ENCODE measurements around the gene PLXNB3. TPM values are rescaled to one million over a fixed set of nuclear protein-coding genes. Genes with fewer than 3 reads are reported as not detected.

The PLXNB3 gene
- total and polyA plus RNA-seq, 2 of the 13 experiments (the other 11 are each of a cell fraction or from before 2014, with no cell fraction given) = 3.0 to 6.9 TPM

DNA sequence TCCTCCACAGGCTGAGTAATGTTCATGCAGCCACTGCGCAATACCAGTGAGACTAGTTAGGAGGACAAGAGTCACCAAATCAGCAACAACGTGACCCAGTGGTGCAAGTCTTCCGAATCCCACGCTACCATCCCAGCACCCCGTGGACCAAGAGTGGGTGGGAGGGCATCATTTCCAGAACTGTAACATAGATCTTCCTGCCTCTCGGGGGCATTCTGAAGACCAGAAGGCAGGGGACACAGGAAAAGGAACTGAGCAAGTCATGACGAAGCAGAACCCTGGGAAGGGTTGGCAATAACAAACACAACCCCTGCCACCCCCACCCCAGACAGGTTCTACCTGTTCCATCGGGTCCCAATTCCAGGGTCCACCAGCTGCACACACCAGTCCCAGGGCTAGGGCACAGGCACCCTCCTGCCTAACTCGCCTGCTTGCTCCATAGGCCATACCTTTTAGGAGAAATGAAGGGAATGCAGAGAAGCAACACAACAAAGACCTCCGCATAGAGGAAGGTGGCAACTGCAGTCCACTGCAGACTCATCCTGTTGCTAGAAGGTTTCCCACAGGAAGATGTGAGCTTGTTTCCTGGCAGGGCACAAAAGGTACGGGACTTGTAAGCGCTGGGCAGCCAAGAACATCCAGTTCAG lies 41.2 kb upstream of the PLXNB3 start (continued):
- TF ChIP-seq DNMT3B (CRISPR knock-in tag; conservative IDR thresholded peaks at IDR 0.05) = no peak
- TF ChIP-seq, protein P1, sequence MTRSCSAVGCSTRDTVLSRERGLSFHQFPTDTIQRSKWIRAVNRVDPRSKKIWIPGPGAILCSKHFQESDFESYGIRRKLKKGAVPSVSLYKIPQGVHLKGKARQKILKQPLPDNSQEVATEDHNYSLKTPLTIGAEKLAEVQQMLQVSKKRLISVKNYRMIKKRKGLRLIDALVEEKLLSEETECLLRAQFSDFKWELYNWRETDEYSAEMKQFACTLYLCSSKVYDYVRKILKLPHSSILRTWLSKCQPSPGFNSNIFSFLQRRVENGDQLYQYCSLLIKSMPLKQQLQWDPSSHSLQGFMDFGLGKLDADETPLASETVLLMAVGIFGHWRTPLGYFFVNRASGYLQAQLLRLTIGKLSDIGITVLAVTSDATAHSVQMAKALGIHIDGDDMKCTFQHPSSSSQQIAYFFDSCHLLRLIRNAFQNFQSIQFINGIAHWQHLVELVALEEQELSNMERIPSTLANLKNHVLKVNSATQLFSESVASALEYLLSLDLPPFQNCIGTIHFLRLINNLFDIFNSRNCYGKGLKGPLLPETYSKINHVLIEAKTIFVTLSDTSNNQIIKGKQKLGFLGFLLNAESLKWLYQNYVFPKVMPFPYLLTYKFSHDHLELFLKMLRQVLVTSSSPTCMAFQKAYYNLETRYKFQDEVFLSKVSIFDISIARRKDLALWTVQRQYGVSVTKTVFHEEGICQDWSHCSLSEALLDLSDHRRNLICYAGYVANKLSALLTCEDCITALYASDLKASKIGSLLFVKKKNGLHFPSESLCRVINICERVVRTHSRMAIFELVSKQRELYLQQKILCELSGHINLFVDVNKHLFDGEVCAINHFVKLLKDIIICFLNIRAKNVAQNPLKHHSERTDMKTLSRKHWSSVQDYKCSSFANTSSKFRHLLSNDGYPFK (CRISPR knock-in tag; IDR thresholded peaks at IDR 0.05; ENCODE audit: borderline replicate concordance) = no peak

DNA sequence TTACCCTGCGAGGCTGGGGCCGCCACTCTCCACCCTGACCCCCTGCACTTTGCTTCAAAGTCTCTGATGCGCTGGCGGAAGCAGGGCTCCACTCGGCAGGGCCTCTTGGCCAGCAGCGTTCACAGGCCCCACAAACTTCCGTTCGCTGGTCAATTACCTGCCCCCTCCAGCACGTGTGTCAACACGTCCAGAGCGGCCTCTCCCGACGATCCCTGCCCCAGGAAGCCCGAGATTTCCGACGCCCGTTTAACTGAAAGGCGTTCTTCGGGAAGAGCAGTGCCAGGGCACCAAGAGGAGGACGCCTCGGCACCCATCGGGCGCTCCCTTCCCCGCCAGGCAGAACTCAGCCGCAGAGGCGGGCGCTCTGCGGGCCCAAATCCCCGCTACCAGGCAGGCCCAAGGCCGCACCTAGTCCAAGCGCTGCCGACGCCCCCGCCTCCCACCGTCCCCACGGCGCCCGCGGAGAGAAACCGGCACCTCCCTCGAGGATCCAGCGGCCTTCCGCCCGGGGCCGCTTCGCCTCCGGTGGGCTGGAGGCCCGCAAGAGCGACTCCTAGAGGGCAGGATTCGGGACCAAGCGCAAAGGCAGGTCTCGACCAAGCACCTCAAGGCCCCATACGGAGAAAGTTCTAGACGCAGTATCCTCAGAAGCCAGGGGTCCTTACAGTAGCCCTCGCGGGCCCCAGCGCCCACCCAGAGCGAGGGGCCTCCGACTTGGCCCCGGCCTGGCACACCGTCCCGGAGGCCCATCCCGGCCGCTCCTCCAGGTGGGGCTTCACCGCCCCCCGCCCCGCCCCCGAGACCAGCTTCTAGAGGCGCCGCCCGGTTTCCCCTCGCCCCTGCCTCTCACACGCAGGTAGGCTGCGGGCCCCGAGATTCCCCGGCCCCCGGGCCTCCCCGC lies 40.4 kb upstream of the PLXNB3 start:
- no peak for FAIRE-seq
- H2AFZ ChIP-seq (ENCODE audit: low read length) = no peak overlapping the region
- in situ Hi-C loops (cut with HindIII; ENCODE audit: extremely low pct_ligation_motif_present, low pct_unique_long_range_greater_than_20kb) = no loop called here
- H4K20me1 ChIP-seq (ENCODE audit: insufficient read depth, low read length) = peaks cover 35% of the 10 kb centered on the region; the same call in 1 of the 2 replicates
- WGBS (ENCODE audit: low lambda C conversion rate) = 0% methylated on average over 6 of the region's 78 CpGs
- peak overlapping the region; percentile 60 to 74 (median 63); a peak in 5 of 6 replicates for H3K4me3 ChIP-seq (replicated peaks in 1 of 3; ENCODE audit: insufficient read depth in 1 of 3, low read depth in 2 of 3, low read length in 3 of 3)
- CTCF ChIA-PET (ENCODE audit: low intra/inter-chr PET ratio, low total read pairs) = no interaction called here
- H3K79me2 ChIP-seq (ENCODE audit: insufficient read depth, low read length) = peaks cover 54% of the 10 kb centered on the region
- peaks cover 50% of the 10 kb centered on the region for H3K4me1 ChIP-seq (ENCODE audit: insufficient read depth, low read length)
- H3K36me3 ChIP-seq (replicated peaks in 1 of 2; ENCODE audit: control insufficient read depth in 1 of 2, insufficient read depth in 2 of 2, low read length in 2 of 2) = peaks cover 2 to 16% of the 10 kb centered on the region in 2 experiments; a peak in 4 of 5 replicates
- intact Hi-C loops (cut with micrococcal nuclease; ENCODE audit: unreplicated experiment) = no loop called here
- peak; percentile 59 for DNase-seq (ENCODE audit: low spot score)
- peak overlapping the region; percentile 92 for H3K4me2 ChIP-seq (ENCODE audit: low read depth, low read length)
- peak overlapping the region; percentile 82 for H3K9ac ChIP-seq (ENCODE audit: insufficient read depth, low read depth, low read length)
- H3K27me3 ChIP-seq (ENCODE audit: control insufficient read depth in 1 of 2, insufficient read depth in 2 of 2, low read length in 2 of 2) = no peaks in the 10 kb centered on the region
- H3K27ac ChIP-seq (ENCODE audit: extremely low read length, insufficient read depth, low read length) = peak overlapping the region; percentile 92
- POLR2A ChIA-PET = interaction anchor here (1.4 kb wide), 1 partner anchor 15 kb away, joined by 3 read pairs; no protein-coding TSS in a partner anchor
- no TSS peak for BruUV-seq (replicated peaks)
- no peaks in the 10 kb centered on the region for H3K9me3 ChIP-seq (ENCODE audit: low read length)
- ATAC-seq = peak; percentile 18
- TF ChIP-seq NR2C2 (CRISPR knock-in tag; IDR thresholded peaks at IDR 0.05; ENCODE audit: borderline replicate concordance) = peak; percentile 22; the same call in 1 of the 2 replicates
- TF ChIP-seq ELF3 (CRISPR knock-in tag; IDR thresholded peaks at IDR 0.05) = peak; percentile 67
- no peak for TF ChIP-seq ZNF589 (CRISPR knock-in tag; conservative IDR thresholded peaks at IDR 0.05)
- peak; percentile 44 for TF ChIP-seq HNF4A (CRISPR knock-in tag; IDR thresholded peaks at IDR 0.05)
- TF ChIP-seq ZNF33B (CRISPR knock-in tag; IDR thresholded peaks at IDR 0.05) = 0 out of 2 replicates have a peak, but pooled peaks have one; percentile 59
- TF ChIP-seq ELF1 (CRISPR knock-in tag; IDR thresholded peaks at IDR 0.05) = peak; percentile 19; the same call in 1 of the 2 replicates
- TF ChIP-seq KDM5A (IDR thresholded peaks at IDR 0.05; ENCODE audit: borderline replicate concordance, low read length) = no peak
- no peak for TF ChIP-seq SIX4 (CRISPR knock-in tag; IDR thresholded peaks at IDR 0.05)
- TF ChIP-seq, protein P1 (CRISPR knock-in tag; IDR thresholded peaks at IDR 0.05; ENCODE audit: borderline replicate concordance) = peak; percentile 31; the same call in 1 of the 2 replicates
- TF ChIP-seq ZNF747 (CRISPR knock-in tag; IDR thresholded peaks at IDR 0.05; ENCODE audit: borderline replicate concordance) = 0 out of 2 replicates have a peak, but pooled peaks have one; percentile 48
- TF ChIP-seq ZNF350 (CRISPR knock-in tag; IDR thresholded peaks at IDR 0.05; ENCODE audit: borderline replicate concordance, low read depth) = peak; percentile 58; the same call in 1 of the 2 replicates

Measured in HepG2 (cell line).